ENCODE results near the gene EIF5A.
A peak's percentile ranks its signal among the peaks of the same experiment; 100 is the strongest.
"Not testable (repeated sequence)": the region's sequence is repeated elsewhere in the genome, so short reads cannot be mapped to it uniquely, and the experiment has no call there.

The EIF5A gene

GRCh38 chr17:7332600-7333069, 25.2 kb downstream of the EIF5A start:
- DNase-seq = not testable (repeated sequence)

- DNase-seq = no peak
These were observed 27.6 kb downstream of the EIF5A start for GRCh38 chr17:7334938-7335538.

- not testable (repeated sequence) for DNase-seq
These were observed 28.3 kb downstream of the EIF5A start for GRCh38 chr17:7335765-7336164.

GRCh38 chr17:7336240-7337175, 29.1 kb downstream of the EIF5A start, which contains the start of gene ACAP1:
TSS of gene ACAP1 (plus strand) at chr17:7336529. CDS start at chr17:7336735, 206 bp downstream.
- no peak for DNase-seq

- DNase-seq = not testable (repeated sequence)
These were observed 30.2 kb downstream of the EIF5A start for GRCh38 chr17:7337600-7337999.

- DNase-seq = no peak
These were observed 32.8 kb downstream of the EIF5A start for GRCh38 chr17:7340179-7340578.

- DNase-seq = no peak
These were observed 34.4 kb downstream of the EIF5A start for GRCh38 chr17:7341842-7342241.

- DNase-seq = no peak
These were observed 35.8 kb downstream of the EIF5A start for GRCh38 chr17:7343250-7343649.

- DNase-seq = no peak
These were observed 39.6 kb downstream of the EIF5A start for GRCh38 chr17:7346761-7347614.

- DNase-seq = no peak
These were observed 40.4 kb downstream of the EIF5A start for GRCh38 chr17:7347630-7348477.

- no peak for DNase-seq
These were observed 41.2 kb downstream of the EIF5A start for GRCh38 chr17:7348478-7349242.

GRCh38 chr17:7351665-7352502, 44.5 kb downstream of the EIF5A start, which contains the start of gene KCTD11:
TSS of gene KCTD11 (plus strand) at chr17:7352162.
- peak; percentile 38 for DNase-seq

- DNase-seq = no peak
These were observed 45.1 kb downstream of the EIF5A start for GRCh38 chr17:7352503-7352889.

- no peak for DNase-seq
These were observed 45.6 kb downstream of the EIF5A start for GRCh38 chr17:7352910-7353635.

- no peak for DNase-seq
These were observed 46.9 kb downstream of the EIF5A start for GRCh38 chr17:7354262-7354843.

- DNase-seq = no peak
These were observed 47.6 kb downstream of the EIF5A start, which contains the start of gene TMEM95 for GRCh38 chr17:7355053-7355452. TSS of gene TMEM95 (plus strand) at chr17:7355156. CDS start at chr17:7355205, 49 bp downstream.

GRCh38 chr17:7355573-7355972, 48.1 kb downstream of the EIF5A start:
- DNase-seq = no peak

GRCh38 chr17:7356072-7356549, 48.7 kb downstream of the EIF5A start:
- DNase-seq = peak; percentile 69

- no peak for DNase-seq
These were observed 49.3 kb downstream of the EIF5A start for GRCh38 chr17:7356756-7357155.
